ENCODE data around the gene SEL1L. TPM values are rescaled to one million over a fixed set of nuclear protein-coding genes. Genes with fewer than 3 reads are reported as not detected.

Gene SEL1L
- total and polyA plus RNA-seq, 9 donors: 15.6 to 68.2 (median 44.4) TPM

- H3K4me1 ChIP-seq (ENCODE audit: insufficient read depth): peaks cover 10% of the 10 kb centered on the region
- no peak for TF ChIP-seq EP300 (IDR thresholded peaks at IDR 0.05)
- no peak for TF ChIP-seq POLR2A (IDR thresholded peaks at IDR 0.05)
- no peak for TF ChIP-seq CTCF (IDR thresholded peaks at IDR 0.05)
- 10 to 13% (median 11%) methylated on average over 6 of the region's 6 CpGs for WGBS, 3 donors
- DNase-seq: no peak
- H3K4me3 ChIP-seq: no peak overlapping the region
- intact Hi-C loops (cut with DNase I): no loop called here
- H3K27me3 ChIP-seq: no peaks in the 10 kb centered on the region
- no peaks in the 10 kb centered on the region for H3K9me3 ChIP-seq
- H3K36me3 ChIP-seq: no peaks in the 10 kb centered on the region
- no peak overlapping the region for H3K27ac ChIP-seq
Measured at GRCh38 chr14:81509838-81510452, 23.7 kb downstream of the SEL1L start.

DNA sequence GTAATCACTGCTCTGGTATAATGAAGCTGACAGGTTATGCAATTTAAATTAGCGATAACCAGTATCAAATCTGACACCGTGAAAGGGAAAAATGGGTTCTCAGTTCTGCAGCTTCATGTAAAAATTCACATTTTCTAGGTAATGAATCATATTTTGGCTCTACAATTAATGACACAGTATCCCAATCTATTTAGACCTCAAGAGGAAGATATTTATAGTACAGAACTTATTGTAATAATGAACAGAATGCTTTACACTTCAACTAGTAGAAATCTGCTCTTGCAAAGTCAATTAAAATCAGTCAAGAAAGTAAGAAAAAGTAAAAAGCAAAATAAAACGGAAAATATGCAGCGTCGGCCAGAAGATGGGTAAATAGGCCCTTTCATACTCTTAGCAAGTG lies 24.3 kb downstream of the SEL1L start:
- peaks cover 10% of the 10 kb centered on the region for H3K4me1 ChIP-seq (ENCODE audit: insufficient read depth)
- H3K9me3 ChIP-seq: no peaks in the 10 kb centered on the region
- H3K27me3 ChIP-seq: no peaks in the 10 kb centered on the region
- intact Hi-C loops (cut with DNase I): no loop called here
- TF ChIP-seq POLR2A (IDR thresholded peaks at IDR 0.05) (no peak), EP300 (IDR thresholded peaks at IDR 0.05) (no peak), CTCF (IDR thresholded peaks at IDR 0.05) (no peak)
- whole genome bisulfite sequencing, 3 donors: 47 to 63% (median 55%) methylated on average over 5 of the region's 5 CpGs
- no peak for DNase-seq
- no peaks in the 10 kb centered on the region for H3K36me3 ChIP-seq
- no peak overlapping the region for H3K27ac ChIP-seq
- no peak overlapping the region for H3K4me3 ChIP-seq

DNA sequence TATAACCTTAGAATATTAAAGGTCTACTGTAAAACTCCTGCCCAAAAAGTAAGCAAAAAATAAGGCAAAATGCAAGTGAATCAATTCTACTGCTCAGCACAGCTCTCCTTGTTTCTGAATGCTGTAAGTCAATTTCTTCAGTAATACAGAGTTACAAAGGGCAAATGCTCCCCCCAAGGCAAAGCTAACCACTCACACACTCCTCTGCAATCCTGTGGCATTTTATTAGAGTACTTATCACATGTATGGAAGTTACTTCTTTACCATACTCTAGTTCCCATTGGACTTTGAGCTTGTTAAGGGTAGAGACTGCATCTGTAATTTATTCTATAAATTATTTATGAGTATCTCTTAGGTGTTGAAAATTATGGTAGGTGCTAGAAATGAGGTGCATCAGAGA lies 27.2 kb downstream of the SEL1L start:
- Histone ChIP-seq H3K4me3 (no peak overlapping the region), H3K27ac (no peak overlapping the region), H3K27me3 (no peaks in the 10 kb centered on the region), H3K4me1 (ENCODE audit: insufficient read depth) (peaks cover 7% of the 10 kb centered on the region), H3K9me3 (no peaks in the 10 kb centered on the region), H3K36me3 (no peaks in the 10 kb centered on the region)
- TF ChIP-seq EP300 (IDR thresholded peaks at IDR 0.05) (no peak), POLR2A (IDR thresholded peaks at IDR 0.05) (no peak), CTCF (IDR thresholded peaks at IDR 0.05) (no peak)
- intact Hi-C loops (cut with DNase I): no loop called here
- DNase-seq: no peak

DNA sequence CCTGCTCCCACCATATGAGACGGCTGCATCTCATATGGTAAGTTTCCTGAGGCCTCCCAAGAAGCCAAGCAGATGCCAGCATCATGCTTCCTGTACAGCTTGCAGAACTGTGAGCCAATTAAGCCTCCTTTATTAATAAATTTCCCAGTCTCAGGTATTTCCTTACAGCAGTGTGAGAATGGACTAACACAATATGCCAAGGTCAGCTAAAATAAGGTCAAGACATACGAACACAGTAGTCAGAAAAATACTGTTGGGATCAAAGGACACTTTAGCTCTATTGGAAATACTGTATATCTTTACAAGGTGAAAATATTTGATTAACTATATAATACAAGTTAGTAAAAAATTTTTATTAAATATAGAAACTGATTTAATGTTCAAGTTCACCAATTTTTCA lies 28.8 kb downstream of the SEL1L start:
- H3K4me1 ChIP-seq (ENCODE audit: insufficient read depth): peaks cover 1% of the 10 kb centered on the region
- H3K36me3 ChIP-seq: no peaks in the 10 kb centered on the region
- no peak for DNase-seq
- TF ChIP-seq CTCF (IDR thresholded peaks at IDR 0.05): no peak
- TF ChIP-seq EP300 (IDR thresholded peaks at IDR 0.05): no peak
- no peak for TF ChIP-seq POLR2A (IDR thresholded peaks at IDR 0.05)
- WGBS, 3 donors: 93 to 96% (median 93%) methylated on average over 2 of the region's 2 CpGs
- H3K9me3 ChIP-seq: no peaks in the 10 kb centered on the region
- H3K27me3 ChIP-seq: no peaks in the 10 kb centered on the region
- H3K4me3 ChIP-seq: no peak overlapping the region
- H3K27ac ChIP-seq: no peak overlapping the region
- intact Hi-C loops (cut with DNase I): no loop called here

Data from ovary (tissue), 9 donors.